ENCODE measurements around the gene SLC35F1.
"Not testable (repeated sequence)": the region's sequence is repeated elsewhere in the genome, so short reads cannot be mapped to it uniquely, and the experiment has no call there.

SLC35F1 gene

DNA sequence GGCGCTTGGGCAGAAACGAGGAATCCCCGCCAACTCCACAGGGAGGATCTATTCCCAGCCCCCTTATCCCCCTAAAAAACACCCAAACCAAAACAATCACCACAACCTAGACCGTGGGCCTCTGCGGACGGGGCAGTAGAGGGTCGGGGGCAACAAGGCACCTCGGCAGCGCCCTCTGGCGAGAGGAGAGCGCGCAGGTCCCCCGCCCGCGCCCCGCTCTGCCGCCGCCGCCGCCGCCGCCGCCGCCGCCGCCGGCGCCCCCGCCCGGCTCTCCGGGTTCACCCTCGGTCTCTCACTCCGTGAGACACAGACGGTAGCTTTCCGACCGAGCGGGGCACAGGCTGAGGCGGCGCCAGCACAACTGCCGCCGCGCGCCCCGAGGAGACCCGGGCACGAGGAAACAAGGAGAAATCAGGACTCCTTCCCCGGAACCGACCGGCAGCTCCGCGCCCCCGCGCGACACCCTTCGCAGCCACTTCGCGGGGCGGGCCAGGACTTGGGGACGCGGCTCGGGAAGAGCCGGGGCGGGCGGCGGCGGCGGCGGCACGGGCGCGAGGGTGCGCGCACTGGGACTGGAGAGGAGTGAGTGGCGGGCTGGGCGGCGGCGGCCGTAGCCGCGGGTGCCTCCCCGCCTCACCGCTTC lies at the start of gene SLC35F1:
TSS of gene SLC35F1 (plus strand) at position 307 of the 643 bp plus-strand sequence.
- TF ChIP-seq CTCF (IDR thresholded peaks at IDR 0.05; ENCODE audit: control extremely low read depth, extremely low read depth, low read depth, missing control alignments), result peak; percentile 51
- POLR2A ChIA-PET, result no interaction called here
- DNase-seq (ENCODE audit: extremely low spot score), result peak; percentile 64
- CTCF ChIA-PET, result interaction anchor here (1.0 to 1.4 kb wide), 3 partner anchors 10 to 19 kb away, joined by 3 to 4 read pairs (median 3); no protein-coding TSS in a partner anchor

GRCh38 chr6:117858601-117859000 lies 48.5 kb upstream of the SLC35F1 start:
- DNase-seq (ENCODE audit: extremely low spot score); POLR2A ChIA-PET: not testable (repeated sequence)
- CTCF ChIA-PET, result interaction anchor here (0.8 to 1.1 kb wide), 2 partner anchors 9 to 12 kb away, joined by 3 read pairs; no protein-coding TSS in a partner anchor

DNA sequence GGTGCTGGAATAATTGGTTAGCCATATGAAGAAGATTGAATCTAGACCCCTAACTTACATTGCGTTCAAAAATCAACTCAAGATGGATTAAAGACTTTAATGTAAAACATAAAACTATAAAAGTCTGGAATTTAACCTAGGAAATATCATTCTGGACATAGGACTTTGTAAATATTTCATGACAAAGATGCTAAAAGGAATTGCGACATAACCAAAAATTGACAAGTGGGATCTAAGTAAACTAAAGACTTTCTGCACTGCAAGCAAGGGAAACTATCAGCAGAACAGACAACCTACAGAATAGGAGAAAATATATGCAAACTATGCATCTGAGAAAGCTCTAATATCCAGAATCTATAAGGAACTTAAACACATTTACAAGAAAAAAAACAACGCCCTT lies 45.5 kb upstream of the SLC35F1 start:
- ChIA-PET POLR2A (no interaction called here), CTCF (no interaction called here)
- TF ChIP-seq CTCF (IDR thresholded peaks at IDR 0.05; ENCODE audit: control extremely low read depth, extremely low read depth, low read depth, missing control alignments), result no peak
- no peak for DNase-seq (ENCODE audit: extremely low spot score)

- DNase-seq (ENCODE audit: extremely low spot score), result no peak
- POLR2A ChIA-PET, result no interaction called here
- TF ChIP-seq CTCF (IDR thresholded peaks at IDR 0.05; ENCODE audit: control extremely low read depth, extremely low read depth, low read depth, missing control alignments), result no peak
- CTCF ChIA-PET, result no interaction called here
Measured at GRCh38 chr6:117866561-117866960, 40.5 kb upstream of the SLC35F1 start.

DNA sequence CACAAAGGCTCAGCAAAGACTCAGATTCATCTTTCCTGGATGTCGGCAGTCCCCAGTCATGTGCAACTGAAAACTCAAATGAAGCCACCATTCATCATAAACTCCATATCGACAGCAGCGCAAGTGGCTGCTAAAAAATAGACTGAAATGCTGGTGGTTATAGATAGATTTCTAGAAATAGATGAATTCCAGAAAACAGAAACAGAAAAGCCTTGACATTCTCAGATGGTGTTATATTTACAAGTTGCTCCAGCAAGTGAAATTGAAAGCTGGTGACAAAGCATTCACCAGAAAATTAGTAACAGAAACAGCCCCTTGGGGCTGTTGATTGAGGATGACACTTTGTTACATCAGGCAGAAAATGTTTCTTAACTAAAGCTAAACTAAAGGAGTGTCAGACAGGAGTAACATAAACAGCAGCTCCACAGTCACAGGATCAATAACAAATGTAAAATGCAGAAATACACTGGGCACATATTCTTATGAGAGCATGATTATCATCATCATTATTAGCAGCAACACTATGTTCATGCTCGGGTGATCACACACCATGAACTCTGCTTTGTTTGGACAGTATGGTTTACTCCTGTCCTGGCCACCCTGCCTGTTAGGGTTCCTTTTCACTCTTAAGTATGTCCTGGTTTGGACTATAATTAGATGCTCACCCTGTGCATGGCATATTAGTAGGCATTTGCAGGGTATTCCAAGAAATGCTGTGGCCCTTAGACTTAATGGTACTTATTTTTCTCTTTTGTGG lies 36.4 kb upstream of the SLC35F1 start:
- no peak for DNase-seq (ENCODE audit: extremely low spot score)
- POLR2A ChIA-PET, result no interaction called here
- CTCF ChIA-PET, result interaction anchor here (1.3 kb wide), 1 partner anchor 20 kb away, joined by 3 read pairs; no protein-coding TSS in a partner anchor
- TF ChIP-seq CTCF (IDR thresholded peaks at IDR 0.05; ENCODE audit: control extremely low read depth, extremely low read depth, low read depth, missing control alignments), result no peak

- ChIA-PET CTCF (no interaction called here), POLR2A (no interaction called here)
- TF ChIP-seq CTCF (IDR thresholded peaks at IDR 0.05; ENCODE audit: control extremely low read depth, extremely low read depth, low read depth, missing control alignments), result no peak
- no peak for DNase-seq (ENCODE audit: extremely low spot score)
Measured at GRCh38 chr6:117880824-117881223, 26.2 kb upstream of the SLC35F1 start.

DNA sequence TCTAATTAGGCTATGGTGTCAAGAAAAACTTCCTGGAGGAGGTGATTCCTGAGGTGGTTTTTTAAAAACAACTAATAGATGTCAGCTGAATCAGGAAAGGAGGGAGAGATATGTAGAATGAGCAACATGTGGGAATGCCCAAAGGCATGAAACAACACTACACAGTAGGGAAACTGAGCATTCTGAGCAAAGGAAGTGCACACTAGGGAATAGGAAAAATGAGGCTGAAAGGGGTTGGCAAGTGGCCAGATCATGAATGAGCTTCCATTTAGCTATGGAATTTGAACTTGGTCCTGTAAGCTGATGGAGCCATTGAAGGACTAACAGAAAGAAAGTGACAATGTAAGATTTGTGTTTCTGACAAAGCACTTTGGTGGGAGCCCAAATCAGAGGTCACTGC lies 16.9 kb upstream of the SLC35F1 start:
- CTCF ChIA-PET, result interaction anchor here (1.0 to 1.5 kb wide), 2 partner anchors 17 to 19 kb away, joined by 3 to 4 read pairs; no protein-coding TSS in a partner anchor
- no peak for TF ChIP-seq CTCF (IDR thresholded peaks at IDR 0.05; ENCODE audit: control extremely low read depth, extremely low read depth, low read depth, missing control alignments)
- POLR2A ChIA-PET, result no interaction called here
- no peak for DNase-seq (ENCODE audit: extremely low spot score)

Measured in GM10248 (cell line).